ENCODE results near the gene OSGIN1. TPM values are rescaled to one million over a fixed set of nuclear protein-coding genes. Genes with fewer than 3 reads are reported as not detected.
A peak's percentile ranks its signal among the peaks of the same experiment; 100 is the strongest.

Gene OSGIN1
- total and polyA plus RNA-seq, 3 donors from 2014 or later: 12.3 to 18.5 (median 13.5) TPM

DNA sequence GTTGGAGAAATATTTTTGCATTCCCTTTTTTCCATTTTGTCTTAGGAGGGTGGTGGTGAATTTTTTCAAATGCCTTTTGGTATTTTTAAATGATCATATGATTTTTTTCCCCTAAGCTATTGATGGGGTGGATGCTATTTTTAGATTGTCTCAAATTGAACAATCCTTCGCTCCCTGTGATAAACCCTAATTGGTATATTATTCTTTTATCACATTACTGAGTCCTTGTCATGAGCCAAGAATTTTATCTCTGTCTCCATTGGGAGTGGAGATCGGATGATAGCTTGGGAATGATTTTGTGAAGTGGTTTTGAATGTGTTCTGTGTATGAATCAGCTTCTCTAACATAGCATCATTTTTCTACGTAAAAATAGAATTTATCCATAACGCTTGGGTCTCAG is 30.5 kb downstream of the OSGIN1 start:
- Histone ChIP-seq H3K36me3 (ENCODE audit: low read depth, missing control alignments) (no peaks in the 10 kb centered on the region), H3K4me3 (no peak overlapping the region), H3K4me1 (no peaks in the 10 kb centered on the region), H3K9me3 (no peaks in the 10 kb centered on the region), H3K27me3 (no peaks in the 10 kb centered on the region), H3K27ac (no peak overlapping the region)
- TF ChIP-seq, protein P1, sequence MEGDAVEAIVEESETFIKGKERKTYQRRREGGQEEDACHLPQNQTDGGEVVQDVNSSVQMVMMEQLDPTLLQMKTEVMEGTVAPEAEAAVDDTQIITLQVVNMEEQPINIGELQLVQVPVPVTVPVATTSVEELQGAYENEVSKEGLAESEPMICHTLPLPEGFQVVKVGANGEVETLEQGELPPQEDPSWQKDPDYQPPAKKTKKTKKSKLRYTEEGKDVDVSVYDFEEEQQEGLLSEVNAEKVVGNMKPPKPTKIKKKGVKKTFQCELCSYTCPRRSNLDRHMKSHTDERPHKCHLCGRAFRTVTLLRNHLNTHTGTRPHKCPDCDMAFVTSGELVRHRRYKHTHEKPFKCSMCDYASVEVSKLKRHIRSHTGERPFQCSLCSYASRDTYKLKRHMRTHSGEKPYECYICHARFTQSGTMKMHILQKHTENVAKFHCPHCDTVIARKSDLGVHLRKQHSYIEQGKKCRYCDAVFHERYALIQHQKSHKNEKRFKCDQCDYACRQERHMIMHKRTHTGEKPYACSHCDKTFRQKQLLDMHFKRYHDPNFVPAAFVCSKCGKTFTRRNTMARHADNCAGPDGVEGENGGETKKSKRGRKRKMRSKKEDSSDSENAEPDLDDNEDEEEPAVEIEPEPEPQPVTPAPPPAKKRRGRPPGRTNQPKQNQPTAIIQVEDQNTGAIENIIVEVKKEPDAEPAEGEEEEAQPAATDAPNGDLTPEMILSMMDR (IDR thresholded peaks at IDR 0.05): no peak
- no peak for TF ChIP-seq POLR2A (IDR thresholded peaks at IDR 0.05)
- no peak for DNase-seq
- WGBS, 2 donors: 68 to 69% methylated on average over 4 of the region's 4 CpGs
- intact Hi-C loops (cut with DNase I; ENCODE audit: low total_unique reads): no loop called here

GRCh38 chr16:83989300-83989699 is 36.3 kb downstream of the OSGIN1 start:
- no peak overlapping the region for H3K4me3 ChIP-seq
- H3K27ac ChIP-seq: no peak overlapping the region
- no peaks in the 10 kb centered on the region for H3K36me3 ChIP-seq (ENCODE audit: low read depth, missing control alignments)
- 78 to 80% methylated on average over 8 of the region's 8 CpGs for WGBS, 2 donors
- intact Hi-C loops (cut with DNase I; ENCODE audit: low total_unique reads): no loop called here
- no peaks in the 10 kb centered on the region for H3K4me1 ChIP-seq
- no peaks in the 10 kb centered on the region for H3K9me3 ChIP-seq
- TF ChIP-seq POLR2A (IDR thresholded peaks at IDR 0.05): no peak
- TF ChIP-seq, protein P1 (IDR thresholded peaks at IDR 0.05): no peak
- no peak for DNase-seq
- no peaks in the 10 kb centered on the region for H3K27me3 ChIP-seq

DNA sequence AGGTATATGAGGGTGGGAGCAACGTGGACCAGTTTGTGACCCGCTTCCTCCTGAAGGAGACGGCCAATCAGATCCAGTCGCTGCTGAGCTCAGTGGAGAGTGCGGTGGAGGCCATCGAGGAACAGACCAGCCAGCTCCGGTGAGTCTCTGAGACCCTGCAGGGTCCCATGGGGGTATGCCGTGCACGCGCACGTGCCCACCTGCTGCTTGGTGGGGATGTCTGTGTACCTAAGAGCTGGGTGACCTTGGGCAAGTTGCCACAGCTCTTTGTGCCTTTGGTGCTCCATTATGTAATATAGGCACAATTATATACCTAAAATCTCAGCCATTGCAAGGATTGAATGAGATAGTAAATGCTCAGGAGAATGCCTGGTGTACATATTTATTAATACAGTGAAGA is 37.5 kb downstream of the OSGIN1 start:
- Histone ChIP-seq H3K36me3 (ENCODE audit: low read depth, missing control alignments) (no peaks in the 10 kb centered on the region), H3K9me3 (no peaks in the 10 kb centered on the region), H3K4me1 (no peaks in the 10 kb centered on the region), H3K4me3 (no peak overlapping the region), H3K27ac (no peak overlapping the region), H3K27me3 (no peaks in the 10 kb centered on the region)
- intact Hi-C loops (cut with DNase I; ENCODE audit: low total_unique reads): no loop called here
- TF ChIP-seq POLR2A (IDR thresholded peaks at IDR 0.05): no peak
- TF ChIP-seq, protein P1 (IDR thresholded peaks at IDR 0.05): no peak
- 83 to 90% methylated on average over 6 to 11 of the region's 11 CpGs for WGBS, 2 donors
- DNase-seq: no peak

- Histone ChIP-seq H3K9me3 (no peaks in the 10 kb centered on the region), H3K4me3 (no peak overlapping the region), H3K27me3 (no peaks in the 10 kb centered on the region), H3K36me3 (ENCODE audit: low read depth, missing control alignments) (no peaks in the 10 kb centered on the region), H3K27ac (no peak overlapping the region), H3K4me1 (no peaks in the 10 kb centered on the region)
- 67 to 68% methylated on average over 6 of the region's 6 CpGs for WGBS, 2 donors
- TF ChIP-seq, protein P1 (IDR thresholded peaks at IDR 0.05): no peak
- no peak for TF ChIP-seq POLR2A (IDR thresholded peaks at IDR 0.05)
- intact Hi-C loops (cut with DNase I; ENCODE audit: low total_unique reads): no loop called here
- DNase-seq: peak; percentile 42
These were observed 39.6 kb downstream of the OSGIN1 start for GRCh38 chr16:83992624-83993023.

DNA sequence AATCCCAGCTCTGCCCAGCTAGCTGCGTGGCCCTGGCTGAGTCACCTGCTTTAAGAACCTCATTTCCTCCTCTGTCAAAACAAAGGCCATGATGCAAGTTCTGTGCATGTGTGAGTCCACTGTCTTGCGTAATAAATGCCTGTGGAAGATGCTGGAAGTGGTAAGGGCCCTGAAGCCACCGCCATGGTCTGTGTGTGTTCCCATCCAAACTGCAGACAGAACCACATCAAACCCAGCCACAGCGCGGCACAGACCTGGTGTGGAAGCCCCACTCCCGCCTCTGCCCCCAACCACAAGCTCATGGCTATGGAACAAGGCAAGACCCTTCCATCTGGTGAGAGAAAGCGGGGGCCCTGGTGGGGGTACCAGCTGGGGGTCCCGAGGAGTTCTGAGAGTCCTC is 41.0 kb downstream of the OSGIN1 start:
- intact Hi-C loops (cut with DNase I; ENCODE audit: low total_unique reads): no loop called here
- WGBS, 2 donors: 96 to 98% methylated on average over 8 of the region's 8 CpGs

More for the DNA sequence above, 41.0 kb downstream of the OSGIN1 start:
- Histone ChIP-seq H3K27ac (no peak overlapping the region), H3K36me3 (ENCODE audit: low read depth, missing control alignments) (no peaks in the 10 kb centered on the region), H3K9me3 (no peaks in the 10 kb centered on the region), H3K4me3 (no peak overlapping the region), H3K27me3 (no peaks in the 10 kb centered on the region), H3K4me1 (no peaks in the 10 kb centered on the region)
- DNase-seq: no peak
- TF ChIP-seq POLR2A (IDR thresholded peaks at IDR 0.05): no peak
- TF ChIP-seq, protein P1 (IDR thresholded peaks at IDR 0.05): no peak
